H9 (cell line): Measurements from ENCODE around the gene SCYGR8. TPM values are rescaled to one million over a fixed set of nuclear protein-coding genes. Genes with fewer than 3 reads are reported as not detected.

Experiments used
- DNase-seq: peaks from one replicate; pipeline ENCODE4 v3.0.0-alpha.2; 2017
- H2AFZ ChIP-seq: one replicate; pipeline ENCODE4 v1.6.1; 2013; ENCODE audit warnings: mild to moderate bottlenecking, low read length, control low read depth, moderate library complexity
- H2AK5ac ChIP-seq: 2 replicates; pipeline ENCODE4 v1.6.1; 2013; ENCODE audit warnings: low read length, control low read depth, mixed read lengths; ENCODE audit not compliant: insufficient read length
- H2BK120ac ChIP-seq: one replicate; pipeline ENCODE4 v1.6.1; 2013; ENCODE audit warnings: low read depth, mild to moderate bottlenecking, low read length, control low read depth, inconsistent platforms; ENCODE audit not compliant: poor library complexity, severe bottlenecking
- H2BK12ac ChIP-seq: 2 replicates; pipeline ENCODE4 v1.6.1; 2013; ENCODE audit warnings: low read length, control low read depth, mixed read lengths, low read depth; ENCODE audit not compliant: insufficient read length
- H2BK15ac ChIP-seq: 2 replicates; pipeline ENCODE4 v1.6.1; 2013; ENCODE audit warnings: low read depth, low read length, control low read depth
- H2BK20ac ChIP-seq: one replicate; pipeline ENCODE4 v1.6.1; 2013; ENCODE audit warnings: low read depth, mild to moderate bottlenecking, low read length, control low read depth, inconsistent platforms; ENCODE audit not compliant: poor library complexity, severe bottlenecking
- H2BK5ac ChIP-seq: 2 replicates; pipeline ENCODE4 v1.6.1; 2013; ENCODE audit warnings: low read length, control low read depth, mixed read lengths; ENCODE audit not compliant: insufficient read length
- H3K14ac ChIP-seq: 2 replicates; pipeline ENCODE4 v1.6.1; 2013; ENCODE audit warnings: low read length, control low read depth; ENCODE audit not compliant: insufficient read depth
- H3K18ac ChIP-seq: 2 replicates; pipeline ENCODE4 v1.6.1; 2013; ENCODE audit warnings: low read depth, mild to moderate bottlenecking, mixed read lengths, low read length, control low read depth; ENCODE audit not compliant: insufficient read length
- H3K23ac ChIP-seq: 2 replicates; pipeline ENCODE4 v1.6.1; 2013; ENCODE audit warnings: low read length, control low read depth, mixed read lengths, low read depth; ENCODE audit not compliant: insufficient read length
- H3K23me2 ChIP-seq: 2 replicates; pipeline ENCODE4 v1.6.1; 2013; ENCODE audit warnings: low read depth, mild to moderate bottlenecking, mixed read lengths, low read length, control low read depth; ENCODE audit not compliant: insufficient read length, poor library complexity, severe bottlenecking
- H3K27ac ChIP-seq: 2 replicates; pipeline ENCODE4 v1.5.1; 2013; ENCODE audit warnings: low read length, control low read depth, mixed read lengths, low read depth; ENCODE audit not compliant: insufficient read length
- H3K27me3 ChIP-seq: 2 replicates; pipeline ENCODE4 v1.6.1; 2013; ENCODE audit warnings: low read length, control low read depth, inconsistent platforms; ENCODE audit not compliant: insufficient read depth
- H3K4ac ChIP-seq: 2 replicates; pipeline ENCODE4 v1.6.1; 2013; ENCODE audit warnings: low read depth, mild to moderate bottlenecking, control low read depth, inconsistent platforms, low read length, moderate library complexity
- H3K4me1 ChIP-seq: 2 replicates; pipeline ENCODE4 v1.6.1; 2013; ENCODE audit warnings: low read length, control low read depth, inconsistent platforms; ENCODE audit not compliant: insufficient read depth
- H3K4me2 ChIP-seq: 2 replicates; pipeline ENCODE4 v1.6.1; 2013; ENCODE audit warnings: low read length, control low read depth, mixed read lengths; ENCODE audit not compliant: insufficient read length, insufficient read depth
- H3K56ac ChIP-seq: 2 replicates; pipeline ENCODE4 v1.6.1; 2013; ENCODE audit warnings: low read depth, mild to moderate bottlenecking, mixed read lengths, low read length, control low read depth; ENCODE audit not compliant: insufficient read length
- H3K79me1 ChIP-seq: 2 replicates; pipeline ENCODE4 v1.6.1; 2013; ENCODE audit warnings: low read depth, mild to moderate bottlenecking, moderate library complexity, low read length, control low read depth, inconsistent platforms; ENCODE audit not compliant: insufficient read depth, poor library complexity, severe bottlenecking
- H3K79me2 ChIP-seq: 2 replicates; pipeline ENCODE4 v1.6.1; 2013; ENCODE audit warnings: low read length, control low read depth, inconsistent platforms; ENCODE audit not compliant: insufficient read depth
- H3K9ac ChIP-seq: 2 replicates; pipeline ENCODE4 v1.6.1; 2013; ENCODE audit warnings: low read length, control low read depth, mixed read lengths; ENCODE audit not compliant: insufficient read length; ENCODE audit errors: extremely low read depth
- H3K9me3 ChIP-seq: one replicate; pipeline ENCODE4 v1.6.1; 2013; ENCODE audit warnings: low read depth, low read length, inconsistent platforms; ENCODE audit not compliant: control insufficient read depth
- H3T11ph ChIP-seq: one replicate; pipeline ENCODE4 v1.6.1; 2013; ENCODE audit warnings: mild to moderate bottlenecking, low read length, control low read depth, inconsistent platforms
- H4K20me1 ChIP-seq: one replicate; pipeline ENCODE4 v1.6.1; 2013; ENCODE audit not compliant: control insufficient read depth, insufficient read length, insufficient read depth
- H4K5ac ChIP-seq: 2 replicates; pipeline ENCODE4 v1.6.1; 2013; ENCODE audit warnings: low read depth, mild to moderate bottlenecking, mixed read lengths, low read length, control low read depth; ENCODE audit not compliant: insufficient read length
- H4K8ac ChIP-seq: replicated peaks from 2 replicates; pipeline ENCODE4 v1.6.1; 2013; ENCODE audit warnings: low read length, control low read depth, mixed read lengths, low read depth; ENCODE audit not compliant: insufficient read length
- H4K91ac ChIP-seq: 2 replicates; pipeline ENCODE4 v1.6.1; 2013; ENCODE audit warnings: low read depth, mild to moderate bottlenecking, moderate library complexity, mixed read lengths, low read length, control low read depth; ENCODE audit not compliant: insufficient read length
- H3K27ac Mint-ChIP-seq, 3 experiments: 2 replicates in 2 of 3; 3 replicates in 1 of 3; pipeline ENCODE4 v1.8.0; 2020 to 2021; ENCODE audit warnings: mixed read lengths in 3 of 3, mild to moderate bottlenecking in 1 of 3, moderate library complexity in 1 of 3
- H3K27me3 Mint-ChIP-seq: 2 replicates; pipeline ENCODE4 v1.8.0; 2021; ENCODE audit warnings: low read depth, mild to moderate bottlenecking, moderate library complexity, mixed read lengths
- H3K36me3 Mint-ChIP-seq, 3 experiments: 2 replicates in 2 of 3; 3 replicates in 1 of 3; pipeline ENCODE4 v1.8.0; 2020 to 2021; ENCODE audit warnings: low read depth in 3 of 3, mixed read lengths in 3 of 3; ENCODE audit not compliant: insufficient read depth in 1 of 3
- H3K4me1 Mint-ChIP-seq, 2 experiments: 2 replicates each; pipeline ENCODE4 v1.8.0; 2020; ENCODE audit warnings: mixed read lengths in 2 of 2
- H3K4me3 Mint-ChIP-seq, 2 experiments: 2 replicates in 1 of 2; 3 replicates in 1 of 2; pipeline ENCODE4 v1.8.0; 2020 to 2021; ENCODE audit warnings: mild to moderate bottlenecking in 2 of 2, mixed read lengths in 2 of 2, moderate library complexity in 1 of 2
- H3K9me3 Mint-ChIP-seq, 2 experiments: 2 replicates in 1 of 2; 3 replicates in 1 of 2; pipeline ENCODE4 v1.8.0; 2020; ENCODE audit warnings: mild to moderate bottlenecking in 2 of 2, mixed read lengths in 2 of 2, moderate library complexity in 1 of 2
- WGBS: extraction: QIAGEN DNeasy Blood & Tissue Kit; methylation state at CpG from one replicate; pipeline ENCODE4 v1.1.7; 2013; ENCODE audit warnings: missing lambda C conversion rate, low lambda C conversion rate, mixed read lengths; ENCODE audit not compliant: insufficient read length; ENCODE audit errors: extremely low coverage; 5-methylcytosine and 5-hydroxymethylcytosine counted together
- total RNA-seq: library from RNA; stranded (reverse); gene quantifications from 2 replicates; pipeline ENCODE4 v1.2.1, GENCODE V29; 2021
- TF ChIP-seq, protein P1 (sequence below): fragments of 200-600 bp; sonication (generic); conservative IDR thresholded peaks from 3 replicates; pipeline ENCODE4 v1.8.0; 2021; ENCODE audit warnings: antibody characterized with exemption, mild to moderate bottlenecking

Gene SCYGR8
- total RNA-seq, 1 experiment from 2014 or later = not detected

DNA sequence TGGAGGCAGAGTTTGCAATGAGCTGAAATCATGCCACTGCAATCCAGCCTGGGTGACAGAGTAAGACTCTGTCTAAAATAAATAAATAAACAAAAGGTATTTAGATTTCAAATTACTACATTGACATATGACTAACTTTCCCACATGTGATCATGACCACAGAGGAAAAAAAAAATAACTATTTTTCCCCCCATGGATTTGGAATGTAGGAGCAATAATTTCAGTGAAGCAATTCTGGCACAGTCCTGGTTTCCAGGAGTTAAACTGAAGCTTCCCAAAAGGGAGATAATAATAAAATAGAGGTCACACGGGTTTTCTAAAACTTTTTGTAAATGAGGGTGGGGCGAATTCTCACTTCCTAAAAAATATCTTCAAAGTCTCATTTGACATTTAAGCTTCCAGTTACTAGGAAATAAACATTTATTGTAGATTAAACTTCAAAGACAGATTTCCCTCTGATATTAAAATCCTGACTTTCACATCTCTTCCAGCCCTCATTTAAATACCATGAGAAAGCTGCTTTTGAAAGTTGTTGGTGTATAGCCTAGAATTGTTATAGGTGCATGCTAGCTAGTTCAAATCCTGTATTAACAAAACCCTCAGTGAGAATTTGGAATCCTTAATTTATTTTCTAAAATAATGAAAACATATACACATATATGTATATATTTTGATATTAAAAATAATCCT lies 48.6 kb upstream of the SCYGR8 start:
- Histone ChIP-seq H3K79me1 (no peaks in the 10 kb centered on the region), H2BK120ac (no peak overlapping the region), H2BK5ac (no peak overlapping the region), H3T11ph (no peak overlapping the region), H3K27me3 (no peaks in the 10 kb centered on the region), H4K5ac (no peak overlapping the region), H2AK5ac (no peak overlapping the region), H4K91ac (no peak overlapping the region), H3K27ac (no peak overlapping the region), H3K9me3 (no peaks in the 10 kb centered on the region), H3K23me2 (no peaks in the 10 kb centered on the region), H2BK15ac (no peak overlapping the region), H4K8ac (no peak overlapping the region), H3K18ac (no peak overlapping the region), H3K23ac (no peak overlapping the region), H3K4ac (no peak overlapping the region), H4K20me1 (no peaks in the 10 kb centered on the region), H2AFZ (no peak overlapping the region), H2BK20ac (no peak overlapping the region), H3K4me1 (no peaks in the 10 kb centered on the region), H2BK12ac (no peak overlapping the region), H3K4me2 (no peak overlapping the region), H3K14ac (no peak overlapping the region), H3K56ac (no peak overlapping the region), H3K9ac (no peak overlapping the region), H3K79me2 (no peaks in the 10 kb centered on the region)
- WGBS = no CpG with 5 or more reads among the region's 2 CpGs
- Mint-ChIP-seq H3K27me3 (no peaks in the 10 kb centered on the region), H3K36me3 (peaks cover 0 to 8% (median 1%) of the 10 kb centered on the region in 3 experiments; a peak in 3 of 7 replicates), H3K4me1 (no peaks in the 10 kb centered on the region), H3K27ac (no peak overlapping the region), H3K4me3 (no peak overlapping the region), H3K9me3 (no peaks in the 10 kb centered on the region)
- TF ChIP-seq, protein P1, sequence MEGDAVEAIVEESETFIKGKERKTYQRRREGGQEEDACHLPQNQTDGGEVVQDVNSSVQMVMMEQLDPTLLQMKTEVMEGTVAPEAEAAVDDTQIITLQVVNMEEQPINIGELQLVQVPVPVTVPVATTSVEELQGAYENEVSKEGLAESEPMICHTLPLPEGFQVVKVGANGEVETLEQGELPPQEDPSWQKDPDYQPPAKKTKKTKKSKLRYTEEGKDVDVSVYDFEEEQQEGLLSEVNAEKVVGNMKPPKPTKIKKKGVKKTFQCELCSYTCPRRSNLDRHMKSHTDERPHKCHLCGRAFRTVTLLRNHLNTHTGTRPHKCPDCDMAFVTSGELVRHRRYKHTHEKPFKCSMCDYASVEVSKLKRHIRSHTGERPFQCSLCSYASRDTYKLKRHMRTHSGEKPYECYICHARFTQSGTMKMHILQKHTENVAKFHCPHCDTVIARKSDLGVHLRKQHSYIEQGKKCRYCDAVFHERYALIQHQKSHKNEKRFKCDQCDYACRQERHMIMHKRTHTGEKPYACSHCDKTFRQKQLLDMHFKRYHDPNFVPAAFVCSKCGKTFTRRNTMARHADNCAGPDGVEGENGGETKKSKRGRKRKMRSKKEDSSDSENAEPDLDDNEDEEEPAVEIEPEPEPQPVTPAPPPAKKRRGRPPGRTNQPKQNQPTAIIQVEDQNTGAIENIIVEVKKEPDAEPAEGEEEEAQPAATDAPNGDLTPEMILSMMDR = no peak
- no peak for DNase-seq
